Sciatic nerve (tissue), 2 donors: ENCODE results near the gene OR9A2. TPM values are rescaled to one million over a fixed set of nuclear protein-coding genes. Genes with fewer than 3 reads are reported as not detected.
A peak's percentile ranks its signal among the peaks of the same experiment; 100 is the strongest.

Source experiments
- ATAC-seq: fragments of 200-7000 bp; cut with Tn5 transposase; one replicate; pipeline ENCODE4 v1.9.1; 2020; ENCODE audit warnings: mild to moderate bottlenecking, moderate library complexity
- DNase-seq: peaks from one replicate; pipeline ENCODE4 v3.0.0-alpha.2; 2020; ENCODE audit warnings: low spot score
- intact Hi-C: fragments of 100-400 bp; cut with DNase I; formaldehyde crosslinking; loops from one replicate; pipeline ENCODE4 v1.14.2; 2022
- total RNA-seq: library from RNA; stranded (reverse); fragmentation: NEBNext Ultra II Directional; extraction: Animal tissue kit (Norgen Biotek cat#: 25700); gene quantifications from one replicate; pipeline ENCODE4 v1.2.1, GENCODE V29; 2021
- donor health status: DM: no; HTN: no; CAD: no.
- donor health status: DM: no; HTN: no; CAD: no.

Gene OR9A2, protein sequence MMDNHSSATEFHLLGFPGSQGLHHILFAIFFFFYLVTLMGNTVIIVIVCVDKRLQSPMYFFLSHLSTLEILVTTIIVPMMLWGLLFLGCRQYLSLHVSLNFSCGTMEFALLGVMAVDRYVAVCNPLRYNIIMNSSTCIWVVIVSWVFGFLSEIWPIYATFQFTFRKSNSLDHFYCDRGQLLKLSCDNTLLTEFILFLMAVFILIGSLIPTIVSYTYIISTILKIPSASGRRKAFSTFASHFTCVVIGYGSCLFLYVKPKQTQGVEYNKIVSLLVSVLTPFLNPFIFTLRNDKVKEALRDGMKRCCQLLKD
- total RNA-seq = 0.71 TPM

GRCh38 chr7:143027032-143027431 lies at the start of gene OR9A2:
Gene OR9A2 (minus strand): TSS chr7:143027132. CDS start chr7:143027132, 0 bp downstream.
- ATAC-seq (no peak), DNase-seq (no peak)
- intact Hi-C loops = no loop called here

DNA sequence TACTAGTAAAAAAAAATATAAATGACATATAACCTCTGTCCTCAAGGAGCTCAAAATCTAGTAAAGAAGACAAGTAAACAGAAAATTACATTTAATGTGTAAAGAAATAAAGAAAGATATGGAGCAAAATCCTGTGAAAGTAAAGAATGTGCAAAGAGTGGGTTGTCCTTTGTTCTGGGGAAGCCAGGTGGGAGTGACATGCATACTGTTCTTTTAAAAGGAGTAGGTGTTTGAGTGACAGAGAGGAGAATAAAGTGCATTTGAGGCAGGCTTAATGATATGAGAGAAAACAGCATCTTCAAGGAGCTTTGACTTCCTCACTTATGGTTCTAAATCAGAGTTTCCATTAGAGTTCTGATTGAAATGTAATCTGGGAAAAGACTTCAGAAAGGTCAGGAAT lies 47.2 kb upstream of the OR9A2 start:
- intact Hi-C loops = no loop called here
- DNase-seq (no peak), ATAC-seq (no peak)

DNA sequence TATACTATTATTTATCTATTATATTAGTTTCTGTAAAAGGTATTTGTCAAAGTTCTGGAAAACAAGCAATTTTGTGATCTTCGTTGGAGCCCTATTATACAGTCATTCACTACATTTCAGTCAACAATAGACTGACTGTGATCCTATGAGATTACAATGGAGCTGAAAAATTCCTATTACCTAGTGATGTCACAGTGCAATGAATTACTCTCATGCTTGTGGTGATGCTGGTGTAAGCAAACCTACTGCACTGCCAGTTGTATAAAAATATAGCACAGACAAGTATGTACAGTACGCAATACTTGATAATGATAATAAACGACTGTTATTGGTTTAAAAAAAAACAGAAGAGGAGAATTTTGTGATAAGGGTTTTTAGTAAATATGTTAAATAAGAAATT lies 46.6 kb upstream of the OR9A2 start:
- intact Hi-C loops = no loop called here
- DNase-seq (no peak), ATAC-seq (no peak)

- intact Hi-C loops = no loop called here
- ATAC-seq = no peak
- no peak for DNase-seq
Measured at GRCh38 chr7:143069912-143070500, 43.1 kb upstream of the OR9A2 start.

DNA sequence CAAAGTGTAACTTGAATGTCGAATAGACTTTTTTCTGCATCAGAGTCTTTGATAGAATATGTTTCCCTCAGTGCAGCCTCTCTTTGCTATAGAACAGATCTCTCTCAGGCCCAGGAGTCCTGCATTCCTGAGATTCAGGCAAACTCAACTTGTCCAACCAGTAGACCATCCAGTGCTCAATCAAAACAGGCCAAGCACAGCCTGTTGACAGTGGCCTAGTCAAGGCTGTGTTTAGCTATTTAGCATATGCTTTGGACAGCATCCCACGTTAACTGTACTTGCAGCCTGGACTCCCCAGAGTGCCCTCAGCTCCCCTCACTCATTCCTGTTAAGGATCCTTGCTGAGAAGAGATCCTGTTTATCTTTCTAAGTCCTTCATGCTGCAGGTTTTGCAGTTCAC lies 41.5 kb upstream of the OR9A2 start:
- ATAC-seq (no peak), DNase-seq (no peak)
- intact Hi-C loops = no loop called here

- no peak for ATAC-seq
- DNase-seq = no peak
Measured at GRCh38 chr7:143063741-143064140, 36.8 kb upstream of the OR9A2 start.

GRCh38 chr7:143055754-143056153 lies 28.8 kb upstream of the OR9A2 start:
- no peak for DNase-seq

More at GRCh38 chr7:143063741-143064140, 36.8 kb upstream of the OR9A2 start:
- intact Hi-C loops = no loop called here

GRCh38 chr7:143054621-143055020 lies 27.7 kb upstream of the OR9A2 start:
- intact Hi-C loops = no loop called here
- no peak for ATAC-seq

More at GRCh38 chr7:143055754-143056153, 28.8 kb upstream of the OR9A2 start:
- intact Hi-C loops = no loop called here
- ATAC-seq = no peak

GRCh38 chr7:143052041-143052440 lies 25.1 kb upstream of the OR9A2 start, which contains the start of gene OR6V1:
Gene OR6V1 (plus strand): TSS chr7:143052341. CDS start chr7:143052341, 0 bp downstream.
- intact Hi-C loops = no loop called here
- DNase-seq = no peak
- no peak for ATAC-seq

More at GRCh38 chr7:143054621-143055020, 27.7 kb upstream of the OR9A2 start:
- DNase-seq = no peak

GRCh38 chr7:143050931-143051330 lies 24.0 kb upstream of the OR9A2 start:
- ATAC-seq = no peak

GRCh38 chr7:143049362-143049761 lies 22.4 kb upstream of the OR9A2 start:
- intact Hi-C loops = no loop called here
- ATAC-seq (peak; percentile 68), DNase-seq (no peak)

More at GRCh38 chr7:143050931-143051330, 24.0 kb upstream of the OR9A2 start:
- intact Hi-C loops = no loop called here
- no peak for DNase-seq

- ATAC-seq (no peak), DNase-seq (no peak)
- intact Hi-C loops = no loop called here
Measured at GRCh38 chr7:143048827-143049226, 21.9 kb upstream of the OR9A2 start.

DNA sequence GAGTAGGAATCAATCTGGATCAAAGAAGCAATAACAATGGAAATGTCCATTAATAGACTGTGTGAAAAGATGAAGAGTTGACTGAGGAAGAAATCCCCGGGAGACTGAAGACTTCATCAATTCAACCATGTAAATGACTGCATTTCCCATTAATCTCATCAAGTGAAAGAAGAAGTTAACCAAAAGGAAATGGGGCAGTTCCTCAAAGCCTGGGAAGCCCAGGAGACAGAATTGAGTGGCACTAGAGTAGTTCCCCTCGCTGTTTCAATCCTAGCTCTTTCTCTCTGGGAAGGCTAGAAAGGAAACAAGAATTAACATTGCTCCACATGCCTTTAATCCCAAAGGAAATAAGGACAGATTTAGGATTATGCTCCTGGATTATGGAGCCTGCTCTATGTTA lies 20.4 kb upstream of the OR9A2 start:
- ATAC-seq (no peak), DNase-seq (no peak)
- intact Hi-C loops = no loop called here

- ATAC-seq = no peak
- no peak for DNase-seq
- intact Hi-C loops = no loop called here
Measured at GRCh38 chr7:143046426-143046851, 19.5 kb upstream of the OR9A2 start.

DNA sequence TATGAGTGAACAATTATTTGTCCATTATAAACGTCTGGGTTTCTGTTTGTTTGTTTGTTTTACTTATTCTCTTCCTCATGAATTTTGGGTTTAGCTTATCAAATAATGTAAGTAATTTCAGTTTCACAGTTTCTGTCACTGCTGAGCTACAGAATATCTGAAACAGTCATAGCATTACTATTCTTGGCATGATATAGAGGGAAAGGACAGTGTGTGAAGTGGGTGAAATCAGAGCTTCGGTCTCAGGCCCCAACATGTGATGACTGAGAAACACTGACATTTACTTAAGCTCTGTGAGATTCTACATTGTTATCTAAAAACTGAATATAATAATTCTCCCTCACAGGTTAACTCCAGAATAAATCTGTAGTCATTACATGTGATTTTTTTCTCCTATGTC lies 16.5 kb upstream of the OR9A2 start:
- ATAC-seq = no peak

GRCh38 chr7:143042790-143043271 lies 15.9 kb upstream of the OR9A2 start:
- peak; percentile 50 for ATAC-seq
- no peak for DNase-seq
- intact Hi-C loops = no loop called here

More for the DNA sequence above, 16.5 kb upstream of the OR9A2 start:
- no peak for DNase-seq
- intact Hi-C loops = no loop called here

GRCh38 chr7:143042159-143042789 lies 15.3 kb upstream of the OR9A2 start:
- no peak for DNase-seq
- ATAC-seq = peak; percentile 33
- intact Hi-C loops = no loop called here

DNA sequence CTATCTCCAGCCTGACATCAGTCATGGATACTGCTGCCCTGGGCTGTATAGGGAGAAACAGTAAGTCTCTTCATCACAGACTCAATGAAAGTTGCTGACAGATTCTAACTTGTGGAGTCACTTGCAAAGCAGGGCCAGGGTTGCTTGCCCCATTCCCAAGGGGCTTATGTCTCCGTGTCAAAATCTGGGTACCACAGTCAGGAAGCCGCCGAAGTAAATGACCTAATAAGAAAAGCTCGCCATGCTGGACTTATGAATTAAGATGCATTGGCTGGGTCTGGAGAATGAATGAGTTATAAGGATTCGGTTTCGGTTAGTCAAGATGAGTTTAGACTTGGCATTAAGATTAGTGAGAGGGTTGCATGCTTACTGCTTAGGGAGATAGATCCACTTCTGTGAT lies 14.4 kb upstream of the OR9A2 start:
- DNase-seq (no peak), ATAC-seq (no peak)
- intact Hi-C loops = no loop called here

- DNase-seq (no peak), ATAC-seq (no peak)
- intact Hi-C loops = no loop called here
Measured at GRCh38 chr7:143040209-143040715, 13.3 kb upstream of the OR9A2 start.

DNA sequence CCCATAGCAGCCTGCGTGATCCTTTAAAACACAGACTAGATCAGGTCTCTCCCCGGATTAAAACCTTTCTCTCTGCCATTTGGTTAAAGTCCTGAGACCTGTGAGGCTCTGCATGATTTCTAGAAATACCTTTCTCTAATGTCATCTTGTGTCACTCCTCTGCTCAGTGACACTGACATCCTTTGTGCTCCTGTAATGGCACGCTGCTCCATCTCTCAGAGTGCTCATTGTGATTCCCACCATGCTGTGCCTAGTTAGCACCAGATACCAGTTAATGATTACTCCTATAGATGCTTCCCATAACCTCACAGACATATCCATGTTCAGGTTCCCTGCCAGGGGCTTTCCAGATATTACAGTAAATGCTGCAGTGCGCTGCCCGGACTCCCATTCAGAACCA lies 11.7 kb upstream of the OR9A2 start:
- DNase-seq (no peak), ATAC-seq (no peak)
- intact Hi-C loops = no loop called here
